ENCODE measurements around the gene HAUS5. TPM values are rescaled to one million over a fixed set of nuclear protein-coding genes. Genes with fewer than 3 reads are reported as not detected.

Gene HAUS5
- total RNA-seq, 1 donor from 2014 or later, result 36.1 TPM

- no peak for ATAC-seq (ENCODE audit: low read depth)
- POLR2A ChIA-PET, result interaction anchor here (0.6 to 0.8 kb wide), 2 partner anchors 10 to 15 kb away, joined by 3 to 4 read pairs; no protein-coding TSS in a partner anchor
These were observed 21.3 kb downstream of the HAUS5 start for GRCh38 chr19:35633727-35634440.

DNA sequence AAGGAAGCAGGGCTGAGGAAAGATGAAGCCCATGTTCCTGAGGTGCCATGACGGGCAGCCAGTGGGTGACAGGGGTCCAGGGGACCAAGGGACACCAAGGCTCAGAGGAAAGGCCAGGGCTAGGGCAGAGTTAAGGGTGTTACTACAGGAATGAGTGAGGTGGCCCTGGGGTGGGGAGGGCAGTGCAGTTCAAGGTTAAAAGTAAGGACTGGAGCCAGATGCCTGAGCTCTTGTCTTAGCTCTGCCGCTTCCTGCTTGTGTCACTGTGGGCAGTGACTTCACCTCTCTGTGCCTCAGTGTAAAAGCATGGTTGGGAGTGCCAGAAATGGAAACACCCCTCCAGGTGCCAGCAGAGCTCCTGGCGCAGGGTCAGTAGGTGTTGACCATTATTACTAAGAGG, 24.1 kb downstream of the HAUS5 start:
- ChIA-PET CTCF (no interaction called here), POLR2A (interaction anchor here (1.5 kb wide), 1 partner anchor 8 kb away, joined by 3 read pairs; no protein-coding TSS in a partner anchor)
- Mint-ChIP-seq H3K4me1 (peaks cover 6% of the 10 kb centered on the region), H3K9me3 (no peaks in the 10 kb centered on the region), H3K27ac (no peak overlapping the region), H3K27me3 (no peaks in the 10 kb centered on the region), H3K4me3 (no peak overlapping the region), H3K36me3 (ENCODE audit: low read depth) (peaks cover 63% of the 10 kb centered on the region)
- no peak for ATAC-seq (ENCODE audit: low read depth)
- intact Hi-C loops (cut with micrococcal nuclease), result no loop called here
- DNase-seq, result no peak
- TF ChIP-seq, protein P1, sequence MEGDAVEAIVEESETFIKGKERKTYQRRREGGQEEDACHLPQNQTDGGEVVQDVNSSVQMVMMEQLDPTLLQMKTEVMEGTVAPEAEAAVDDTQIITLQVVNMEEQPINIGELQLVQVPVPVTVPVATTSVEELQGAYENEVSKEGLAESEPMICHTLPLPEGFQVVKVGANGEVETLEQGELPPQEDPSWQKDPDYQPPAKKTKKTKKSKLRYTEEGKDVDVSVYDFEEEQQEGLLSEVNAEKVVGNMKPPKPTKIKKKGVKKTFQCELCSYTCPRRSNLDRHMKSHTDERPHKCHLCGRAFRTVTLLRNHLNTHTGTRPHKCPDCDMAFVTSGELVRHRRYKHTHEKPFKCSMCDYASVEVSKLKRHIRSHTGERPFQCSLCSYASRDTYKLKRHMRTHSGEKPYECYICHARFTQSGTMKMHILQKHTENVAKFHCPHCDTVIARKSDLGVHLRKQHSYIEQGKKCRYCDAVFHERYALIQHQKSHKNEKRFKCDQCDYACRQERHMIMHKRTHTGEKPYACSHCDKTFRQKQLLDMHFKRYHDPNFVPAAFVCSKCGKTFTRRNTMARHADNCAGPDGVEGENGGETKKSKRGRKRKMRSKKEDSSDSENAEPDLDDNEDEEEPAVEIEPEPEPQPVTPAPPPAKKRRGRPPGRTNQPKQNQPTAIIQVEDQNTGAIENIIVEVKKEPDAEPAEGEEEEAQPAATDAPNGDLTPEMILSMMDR (IDR thresholded peaks at IDR 0.05), result no peak

More at GRCh38 chr19:35633727-35634440, 21.3 kb downstream of the HAUS5 start:
- Mint-ChIP-seq H3K4me3 (no peak overlapping the region), H3K27me3 (no peaks in the 10 kb centered on the region), H3K27ac (no peak overlapping the region), H3K9me3 (no peaks in the 10 kb centered on the region), H3K36me3 (ENCODE audit: low read depth) (peaks cover 81% of the 10 kb centered on the region), H3K4me1 (peaks cover 9% of the 10 kb centered on the region)
- intact Hi-C loops (cut with micrococcal nuclease), result no loop called here
- TF ChIP-seq, protein P1 (IDR thresholded peaks at IDR 0.05), result no peak
- DNase-seq, result no peak
- CTCF ChIA-PET, result no interaction called here

GRCh38 chr19:35637165-35637564, 24.6 kb downstream of the HAUS5 start:
- CTCF ChIA-PET, result no interaction called here
- Mint-ChIP-seq H3K4me3 (no peak overlapping the region), H3K27ac (no peak overlapping the region), H3K36me3 (ENCODE audit: low read depth) (peaks cover 58% of the 10 kb centered on the region), H3K27me3 (no peaks in the 10 kb centered on the region), H3K4me1 (peaks cover 9% of the 10 kb centered on the region), H3K9me3 (no peaks in the 10 kb centered on the region)
- intact Hi-C loops (cut with micrococcal nuclease), result no loop called here
- POLR2A ChIA-PET, result interaction anchor here (0.9 to 1.5 kb wide), 2 partner anchors 8 to 13 kb away, joined by 3 to 20 read pairs; no protein-coding TSS in a partner anchor
- ATAC-seq (ENCODE audit: low read depth) (no peak), DNase-seq (no peak)
- TF ChIP-seq, protein P1 (IDR thresholded peaks at IDR 0.05), result no peak

GRCh38 chr19:35639321-35639639, 26.7 kb downstream of the HAUS5 start:
- H3K27me3 Mint-ChIP-seq, result no peaks in the 10 kb centered on the region
- H3K27ac Mint-ChIP-seq, result no peak overlapping the region
- TF ChIP-seq, protein P1 (IDR thresholded peaks at IDR 0.05), result no peak
- H3K4me3 Mint-ChIP-seq, result no peak overlapping the region
- peaks cover 39% of the 10 kb centered on the region for H3K36me3 Mint-ChIP-seq (ENCODE audit: low read depth)
- peaks cover 15% of the 10 kb centered on the region for H3K4me1 Mint-ChIP-seq
- no peaks in the 10 kb centered on the region for H3K9me3 Mint-ChIP-seq
- ATAC-seq (ENCODE audit: low read depth) (no peak), DNase-seq (no peak)
- CTCF ChIA-PET, result no interaction called here
- intact Hi-C loops (cut with micrococcal nuclease), result no loop called here
- POLR2A ChIA-PET, result interaction anchor here (1.4 kb wide), 1 partner anchor 10 kb away, joined by 3 read pairs; no protein-coding TSS in a partner anchor

- intact Hi-C loops (cut with micrococcal nuclease), result loop anchor here (5.0 to 10.0 kb wide), 3 partner anchors 93 to 475 kb away; partner anchors contain the start of genes OVOL3, POLR2I, TBCB and THAP8
These were observed 27.3 kb downstream of the HAUS5 start for GRCh38 chr19:35639863-35640262.

More at GRCh38 chr19:35639863-35640262, 27.3 kb downstream of the HAUS5 start:
- ChIA-PET CTCF (no interaction called here), POLR2A (interaction anchor here (1.4 kb wide), 1 partner anchor 10 kb away, joined by 3 read pairs; no protein-coding TSS in a partner anchor)
- no peak for ATAC-seq (ENCODE audit: low read depth)
- TF ChIP-seq, protein P1 (IDR thresholded peaks at IDR 0.05), result no peak
- Mint-ChIP-seq H3K27ac (no peak overlapping the region), H3K4me1 (peaks cover 21% of the 10 kb centered on the region), H3K27me3 (no peaks in the 10 kb centered on the region), H3K9me3 (no peaks in the 10 kb centered on the region), H3K36me3 (ENCODE audit: low read depth) (peaks cover 34% of the 10 kb centered on the region), H3K4me3 (no peak overlapping the region)
- no peak for DNase-seq

Measured in activated B cell treated with CpG ODN at 0.5 μM for 24 hours (primary cell).